ENCODE results near the gene MDN1. TPM values are rescaled to one million over a fixed set of nuclear protein-coding genes. Genes with fewer than 3 reads are reported as not detected.

MDN1 gene
- total RNA-seq, 1 donor from 2014 or later, result 29.6 TPM

GRCh38 chr6:89803271-89803670 is 16.3 kb downstream of the MDN1 start:
- ATAC-seq (no peak), DNase-seq (no peak)
- H3K4me3 ChIP-seq, result no peak overlapping the region
- intact Hi-C loops (cut with DNase I), result no loop called here
- no peaks in the 10 kb centered on the region for H3K9me3 ChIP-seq
- H3K27me3 ChIP-seq (ENCODE audit: low read depth), result no peaks in the 10 kb centered on the region
- H3K27ac ChIP-seq, result no peak overlapping the region
- H3K36me3 ChIP-seq, result peaks cover 49% of the 10 kb centered on the region
- H3K4me1 ChIP-seq, result no peaks in the 10 kb centered on the region
- no peak for TF ChIP-seq CTCF (IDR thresholded peaks at IDR 0.05)

DNA sequence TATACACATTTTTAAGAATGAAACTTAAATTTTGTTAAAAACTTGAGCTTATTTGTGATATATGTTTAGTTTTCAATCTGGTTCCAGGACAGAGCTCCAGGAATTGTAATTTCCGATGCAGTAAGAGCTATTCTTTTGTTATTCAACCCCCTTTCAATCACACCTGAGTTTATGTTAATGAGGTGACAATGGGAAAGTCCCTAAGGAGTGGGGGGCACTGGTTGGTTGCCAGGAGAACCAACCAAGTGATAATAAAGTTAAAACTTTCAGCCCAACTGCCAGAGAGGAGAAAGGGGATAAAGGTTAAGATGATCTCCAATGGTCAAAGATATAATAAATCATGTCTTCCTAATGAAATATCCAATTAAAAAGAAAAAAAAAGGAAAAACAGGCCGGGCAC is 19.8 kb downstream of the MDN1 start:
- Histone ChIP-seq H3K36me3 (peaks cover 51% of the 10 kb centered on the region), H3K9me3 (no peaks in the 10 kb centered on the region), H3K27me3 (ENCODE audit: low read depth) (no peaks in the 10 kb centered on the region), H3K4me3 (no peak overlapping the region), H3K4me1 (no peaks in the 10 kb centered on the region), H3K27ac (no peak overlapping the region)
- no peak for DNase-seq
- ATAC-seq, result no peak
- intact Hi-C loops (cut with DNase I), result no loop called here
- TF ChIP-seq CTCF (IDR thresholded peaks at IDR 0.05), result no peak

DNA sequence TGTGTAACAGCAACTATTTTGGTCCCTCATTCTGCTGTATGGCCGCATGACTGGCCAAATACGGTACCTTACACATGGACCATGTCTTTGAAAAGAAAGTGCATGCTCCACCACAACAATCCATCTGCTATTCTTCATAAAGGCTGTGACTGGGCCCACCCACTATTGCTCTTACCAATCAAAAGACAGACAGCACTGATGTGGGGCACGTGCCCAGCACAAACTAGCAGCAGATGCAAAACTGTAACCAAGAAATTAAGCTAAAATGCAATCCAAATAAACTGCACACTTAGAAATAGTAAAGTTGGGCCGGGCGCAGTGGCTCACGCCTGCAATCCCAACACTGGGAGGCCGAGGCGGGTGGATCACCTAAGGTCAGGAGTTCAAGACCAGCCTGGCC is 20.5 kb downstream of the MDN1 start:
- no peak overlapping the region for H3K4me3 ChIP-seq
- no peak overlapping the region for H3K27ac ChIP-seq
- DNase-seq, result no peak
- no peaks in the 10 kb centered on the region for H3K27me3 ChIP-seq (ENCODE audit: low read depth)
- intact Hi-C loops (cut with DNase I), result no loop called here
- TF ChIP-seq CTCF (IDR thresholded peaks at IDR 0.05), result no peak
- H3K9me3 ChIP-seq, result no peaks in the 10 kb centered on the region
- no peaks in the 10 kb centered on the region for H3K4me1 ChIP-seq
- ATAC-seq, result no peak
- H3K36me3 ChIP-seq, result peaks cover 58% of the 10 kb centered on the region

GRCh38 chr6:89797317-89797716 is 22.3 kb downstream of the MDN1 start:
- ATAC-seq, result no peak
- no peaks in the 10 kb centered on the region for H3K27me3 ChIP-seq (ENCODE audit: low read depth)
- H3K27ac ChIP-seq, result no peak overlapping the region
- intact Hi-C loops (cut with DNase I), result no loop called here
- no peak overlapping the region for H3K4me3 ChIP-seq
- H3K36me3 ChIP-seq, result peaks cover 65% of the 10 kb centered on the region
- H3K4me1 ChIP-seq, result no peaks in the 10 kb centered on the region
- no peak for DNase-seq
- TF ChIP-seq CTCF (IDR thresholded peaks at IDR 0.05), result no peak
- no peaks in the 10 kb centered on the region for H3K9me3 ChIP-seq

GRCh38 chr6:89794324-89794723 is 25.3 kb downstream of the MDN1 start:
- Histone ChIP-seq H3K36me3 (peaks cover 63% of the 10 kb centered on the region), H3K27ac (no peak overlapping the region), H3K9me3 (no peaks in the 10 kb centered on the region), H3K4me1 (no peaks in the 10 kb centered on the region), H3K4me3 (no peak overlapping the region), H3K27me3 (ENCODE audit: low read depth) (no peaks in the 10 kb centered on the region)
- TF ChIP-seq CTCF (IDR thresholded peaks at IDR 0.05), result no peak
- ATAC-seq (no peak), DNase-seq (no peak)
- intact Hi-C loops (cut with DNase I), result no loop called here

DNA sequence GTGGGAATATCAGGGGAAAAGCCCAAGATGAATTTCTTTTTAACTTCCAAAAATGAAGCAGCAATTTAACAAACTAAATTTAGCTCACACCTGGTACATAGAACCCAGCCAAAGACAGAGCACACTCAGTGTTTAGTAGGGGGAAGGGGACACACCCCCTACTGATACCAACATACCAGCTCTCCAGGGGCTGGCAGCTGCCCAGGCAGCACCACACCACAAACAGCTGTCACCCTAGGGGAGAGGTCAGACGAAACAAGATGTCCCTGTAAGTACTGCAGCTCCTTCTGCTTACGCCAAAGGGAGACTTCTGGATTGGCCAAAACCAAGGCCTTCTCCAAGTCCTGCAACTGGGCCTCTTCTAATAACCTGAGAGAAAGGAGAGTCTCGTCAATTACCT is 26.0 kb downstream of the MDN1 start:
- peaks cover 63% of the 10 kb centered on the region for H3K36me3 ChIP-seq
- intact Hi-C loops (cut with DNase I), result no loop called here
- H3K9me3 ChIP-seq, result no peaks in the 10 kb centered on the region
- no peak for ATAC-seq
- no peak for TF ChIP-seq CTCF (IDR thresholded peaks at IDR 0.05)
- no peak for DNase-seq
- H3K4me3 ChIP-seq, result no peak overlapping the region
- H3K27me3 ChIP-seq (ENCODE audit: low read depth), result no peaks in the 10 kb centered on the region
- H3K4me1 ChIP-seq, result no peaks in the 10 kb centered on the region
- H3K27ac ChIP-seq, result no peak overlapping the region

All from lower lobe of right lung (tissue), 2 donors.